Erythroblast (primary cell): ENCODE results near the gene SYNJ2.

ENCODE experiments used
- GATA1 ChIP-seq: IDR thresholded peaks from 2 replicates; pipeline ENCODE4 v1.6.1; 2011; ENCODE audit warnings: low read depth, mild to moderate bottlenecking, control low read depth, low read length, moderate library complexity
- POLR2A ChIP-seq: IDR thresholded peaks from 2 replicates; pipeline ENCODE4 v1.6.1; 2011; ENCODE audit warnings: mild to moderate bottlenecking, low read length

GRCh38 chr6:158083455-158084325, 102.0 kb downstream of the SYNJ2 start:
- TF ChIP-seq GATA1 (no peak), POLR2A (no peak)
